GM21529 (cell line): ENCODE results near the gene SCTR.
A peak's percentile ranks its signal among the peaks of the same experiment; 100 is the strongest.

ENCODE experiments used
- ATAC-seq: cut with Tn5 transposase; IDR thresholded peaks from one replicate; pipeline ENCODE4 v1.9.1; 2021; ENCODE audit not compliant: unreplicated experiment

The SCTR gene

GRCh38 chr2:119523383-119523951 lies 816 bp downstream of the SCTR start:
- ATAC-seq, result no peak

- no peak for ATAC-seq
Observed at GRCh38 chr2:119522671-119523070, 1.6 kb downstream of the SCTR start.

GRCh38 chr2:119521433-119522050 lies 2.7 kb downstream of the SCTR start:
- ATAC-seq, result no peak

- ATAC-seq, result no peak
Observed at GRCh38 chr2:119520696-119521432, 3.4 kb downstream of the SCTR start.

GRCh38 chr2:119519057-119519408 lies 5.2 kb downstream of the SCTR start:
- ATAC-seq, result no peak

GRCh38 chr2:119518401-119519056 lies 5.8 kb downstream of the SCTR start:
- ATAC-seq, result no peak

- ATAC-seq, result peak; percentile 91
Observed at GRCh38 chr2:119517433-119517832, 6.8 kb downstream of the SCTR start.

- no peak for ATAC-seq
Observed at GRCh38 chr2:119516121-119516520, 8.2 kb downstream of the SCTR start.

- ATAC-seq, result no peak
Observed at GRCh38 chr2:119513832-119514231, 10.5 kb downstream of the SCTR start.

GRCh38 chr2:119512946-119513345 lies 11.3 kb downstream of the SCTR start:
- ATAC-seq, result no peak

- ATAC-seq, result no peak
Observed at GRCh38 chr2:119511989-119512388, 12.3 kb downstream of the SCTR start.

GRCh38 chr2:119508756-119509155 lies 15.5 kb downstream of the SCTR start:
- no peak for ATAC-seq

- no peak for ATAC-seq
Observed at GRCh38 chr2:119496682-119497081, 27.6 kb downstream of the SCTR start.

- no peak for ATAC-seq
Observed at GRCh38 chr2:119495948-119496347, 28.3 kb downstream of the SCTR start.

GRCh38 chr2:119494163-119494790 lies 30.0 kb downstream of the SCTR start:
- no peak for ATAC-seq

GRCh38 chr2:119491776-119492525 lies 32.3 kb downstream of the SCTR start:
- no peak for ATAC-seq

- ATAC-seq, result no peak
Observed at GRCh38 chr2:119490653-119491195, 33.6 kb downstream of the SCTR start.

- ATAC-seq, result no peak
Observed at GRCh38 chr2:119490106-119490505, 34.2 kb downstream of the SCTR start.

GRCh38 chr2:119489232-119489952 lies 34.9 kb downstream of the SCTR start:
- ATAC-seq, result no peak
